Stimulated activated CD4-positive, alpha-beta T cell treated with anti-CD3 and anti-CD28 coated beads, Interleukin-15, amount 100 ng/mL, for 48 hours (primary cell): ENCODE data around the gene SSBP2.
"Not testable (repeated sequence)": the region's sequence is repeated elsewhere in the genome, so short reads cannot be mapped to it uniquely, and the experiment has no call there.

Experiments used
- DNase-seq, 2 donors: peaks; one replicate each; pipeline ENCODE4 v3.0.0-alpha.2; 2020; ENCODE audit warnings: low read depth in 2 of 2

Gene SSBP2

GRCh38 chr5:81660624-81661023 lies 90.3 kb downstream of the SSBP2 start:
- DNase-seq: not testable (repeated sequence)

DNA sequence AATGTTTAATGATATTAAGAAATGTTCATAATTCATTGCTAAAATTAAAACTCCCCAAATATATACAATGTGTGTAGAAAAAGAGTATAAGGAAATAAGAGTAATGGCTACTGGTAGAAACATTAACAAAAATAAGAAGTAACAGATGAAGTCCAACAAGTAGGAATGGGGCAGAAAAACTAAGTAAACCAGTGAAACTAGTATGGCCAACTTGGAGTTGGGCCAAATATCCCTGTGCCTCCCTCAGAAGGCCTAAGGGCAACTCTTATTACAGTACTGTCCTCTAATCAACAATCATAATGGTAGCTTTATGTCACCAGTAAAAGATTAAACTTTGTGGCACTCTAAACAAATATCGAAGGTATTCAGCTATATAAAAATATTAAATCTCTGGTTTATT lies 93.5 kb downstream of the SSBP2 start:
- DNase-seq: no peak

DNA sequence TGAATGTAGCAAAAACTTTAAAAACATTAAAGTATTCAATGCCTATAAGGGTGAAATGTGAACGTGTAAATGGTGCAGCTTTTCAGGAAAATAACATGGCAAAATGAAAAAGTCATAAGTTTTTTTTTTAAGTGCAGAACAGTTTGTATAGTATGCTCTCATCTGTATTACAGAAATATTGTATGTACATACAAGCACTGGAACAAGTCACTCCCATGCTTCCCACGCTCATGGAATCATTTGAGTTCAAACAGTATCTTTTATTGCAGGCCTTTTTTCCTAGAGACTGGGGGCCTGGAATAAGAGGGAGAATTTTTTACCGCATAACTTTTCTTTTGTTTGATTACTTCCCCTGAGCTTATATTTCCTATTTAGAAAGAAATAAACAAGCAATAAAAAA lies 94.1 kb downstream of the SSBP2 start:
- DNase-seq: no peak

GRCh38 chr5:81650987-81651386 lies 99.9 kb downstream of the SSBP2 start:
- no peak for DNase-seq

- no peak for DNase-seq
Observed at GRCh38 chr5:81646469-81646995, 104.4 kb downstream of the SSBP2 start.

- DNase-seq: no peak
Observed at GRCh38 chr5:81642210-81642609, 108.7 kb downstream of the SSBP2 start.

- DNase-seq: no peak
Observed at GRCh38 chr5:81639556-81639955, 111.3 kb downstream of the SSBP2 start.

GRCh38 chr5:81638471-81638870 lies 112.4 kb downstream of the SSBP2 start:
- no peak for DNase-seq

DNA sequence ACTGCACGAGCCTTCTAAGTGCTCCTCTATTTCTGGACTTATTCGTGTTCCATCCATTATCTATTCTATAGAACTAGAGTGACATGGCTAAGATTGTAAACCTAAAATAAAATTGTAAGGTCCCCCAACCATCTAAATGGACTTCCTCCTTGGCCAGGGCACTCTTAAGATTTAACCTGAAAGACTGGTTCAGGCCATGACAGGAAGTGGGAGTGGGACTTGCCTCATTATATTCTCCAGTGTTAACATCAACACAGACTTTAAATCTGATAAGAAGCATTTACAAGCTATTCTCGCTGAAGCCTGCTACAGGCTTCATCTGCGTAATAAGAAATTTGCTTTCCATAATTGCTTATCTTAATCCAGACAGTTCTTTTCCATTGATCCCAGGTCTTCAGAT lies 117.0 kb downstream of the SSBP2 start:
- no peak for DNase-seq

DNA sequence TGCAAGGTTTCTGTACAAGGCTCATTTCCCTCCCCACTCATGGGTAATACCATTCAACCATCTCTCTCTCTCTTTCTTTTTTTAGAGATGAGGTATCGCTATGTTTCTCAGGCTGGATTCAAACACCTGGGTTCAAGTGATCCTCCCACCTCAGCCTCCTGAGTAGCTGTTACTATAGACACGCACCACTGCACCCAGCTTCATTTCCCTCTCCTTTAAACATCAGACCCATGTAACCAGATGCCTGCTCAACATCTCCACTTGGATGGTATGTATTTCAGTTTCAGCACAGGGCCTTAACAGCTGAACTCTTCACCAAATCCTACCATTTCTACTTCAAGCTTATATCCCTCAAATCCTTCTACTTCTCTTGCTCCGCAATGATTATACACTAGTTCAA lies 117.4 kb downstream of the SSBP2 start:
- DNase-seq: no peak

DNA sequence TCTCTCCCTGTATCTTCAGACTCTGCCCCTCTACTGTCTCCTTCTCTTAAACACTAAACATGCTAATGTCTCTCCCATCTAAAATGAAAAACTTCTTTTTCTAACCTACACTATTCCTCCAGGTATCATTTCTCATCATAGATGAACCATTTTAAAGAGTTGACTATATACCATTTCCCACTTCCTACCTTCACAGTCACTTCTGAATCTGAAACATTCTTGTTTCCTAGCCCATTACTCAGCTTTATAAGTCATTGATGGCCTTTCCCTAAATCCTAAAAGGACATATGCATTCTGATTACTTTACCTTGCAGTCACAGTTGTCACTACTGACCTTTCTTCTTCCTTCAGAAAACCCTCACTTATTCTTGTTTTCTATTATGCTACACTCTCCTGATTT lies 118.2 kb downstream of the SSBP2 start:
- no peak for DNase-seq

- no peak for DNase-seq
Observed at GRCh38 chr5:81631621-81632020, 119.3 kb downstream of the SSBP2 start.

DNA sequence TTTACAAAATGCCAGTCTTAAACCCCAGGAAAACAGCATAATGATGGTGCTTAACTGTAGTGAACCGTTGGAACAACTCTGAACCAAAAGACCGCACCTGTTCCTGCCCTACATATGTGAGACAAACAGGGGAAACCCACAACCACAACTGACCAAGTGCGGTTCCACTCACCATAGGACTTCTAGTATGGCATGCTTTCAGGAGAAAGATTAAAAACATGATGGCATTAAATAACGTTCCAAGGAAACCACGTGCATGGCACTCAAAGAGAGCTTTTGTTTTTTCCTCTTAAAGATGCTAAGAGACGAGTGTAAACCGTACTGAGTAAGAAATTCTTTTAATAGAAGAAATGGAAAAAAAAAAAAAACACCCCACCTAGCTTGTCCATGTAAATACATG lies 119.8 kb downstream of the SSBP2 start:
- DNase-seq: no peak

- no peak for DNase-seq
Observed at GRCh38 chr5:81630684-81631083, 120.2 kb downstream of the SSBP2 start.

DNA sequence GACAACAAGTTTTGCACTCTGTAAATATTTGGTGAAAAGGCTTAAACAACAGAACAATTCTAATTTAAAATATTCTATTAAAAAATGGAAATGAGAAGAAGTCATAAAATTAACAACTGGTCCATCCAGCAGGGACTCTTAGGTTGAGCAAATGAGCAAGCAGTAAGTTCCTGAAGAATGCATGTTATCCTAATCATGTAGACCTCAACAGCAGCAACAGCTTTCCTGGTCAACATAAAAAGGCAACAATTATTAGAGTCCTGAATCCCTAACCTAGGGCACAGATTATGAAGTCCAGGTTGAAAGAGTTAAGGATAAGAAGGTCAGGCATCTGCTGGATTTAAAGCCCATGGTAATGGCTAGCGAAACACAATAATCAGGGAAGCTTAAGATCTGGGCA lies 120.9 kb downstream of the SSBP2 start:
- no peak for DNase-seq

- not testable (repeated sequence) for DNase-seq
Observed at GRCh38 chr5:81628061-81628460, 122.8 kb downstream of the SSBP2 start.

- DNase-seq: no peak
Observed at GRCh38 chr5:81626524-81626923, 124.4 kb downstream of the SSBP2 start.

DNA sequence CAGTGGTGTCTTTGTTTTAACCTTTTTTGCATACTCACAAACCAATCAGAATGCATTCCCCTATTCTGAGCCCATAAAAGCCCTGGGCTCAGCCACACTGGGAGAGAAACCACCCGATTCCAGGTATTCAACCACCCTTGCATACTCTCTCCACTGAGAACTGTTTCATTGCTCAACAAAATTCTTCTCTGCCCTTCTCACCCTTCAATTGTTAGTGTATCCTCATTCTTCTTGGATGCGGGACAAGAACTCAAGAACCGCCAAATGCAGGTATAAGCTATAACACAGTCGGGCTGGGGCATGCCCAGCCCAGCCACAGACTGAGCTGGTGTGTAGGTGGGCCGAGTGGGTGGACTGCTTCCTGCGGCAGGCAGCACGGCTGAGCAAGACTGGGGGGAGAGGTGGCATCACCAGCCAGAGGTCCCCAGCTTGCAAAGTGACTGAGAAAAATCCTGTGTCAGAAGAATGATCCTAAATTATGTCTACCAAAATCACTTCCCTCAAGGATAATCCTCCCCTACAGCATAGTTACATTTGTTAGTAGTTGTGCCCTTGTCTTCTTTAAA lies 141.0 kb downstream of the SSBP2 start:
- DNase-seq: no peak

DNA sequence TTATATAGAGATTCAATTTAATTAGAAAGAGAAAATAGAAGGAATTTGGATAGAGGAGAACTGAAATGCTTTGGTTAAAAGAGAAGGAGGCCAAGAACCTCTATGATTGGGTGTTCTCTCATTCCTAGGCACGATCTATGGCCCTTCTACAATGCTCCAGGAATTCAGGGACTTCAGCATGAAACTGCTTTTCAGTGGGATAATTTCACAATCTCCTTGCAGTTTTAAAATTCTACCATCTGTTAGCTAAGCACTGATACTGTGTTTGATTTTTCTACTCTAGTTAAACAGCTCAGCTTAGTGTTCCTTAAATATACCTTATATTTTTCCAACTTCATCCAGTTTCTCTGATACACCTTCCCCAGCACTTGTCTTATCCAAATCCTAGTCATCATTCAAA lies 141.9 kb downstream of the SSBP2 start:
- DNase-seq: no peak

GRCh38 chr5:81607693-81608092 lies 143.2 kb downstream of the SSBP2 start:
- no peak for DNase-seq

DNA sequence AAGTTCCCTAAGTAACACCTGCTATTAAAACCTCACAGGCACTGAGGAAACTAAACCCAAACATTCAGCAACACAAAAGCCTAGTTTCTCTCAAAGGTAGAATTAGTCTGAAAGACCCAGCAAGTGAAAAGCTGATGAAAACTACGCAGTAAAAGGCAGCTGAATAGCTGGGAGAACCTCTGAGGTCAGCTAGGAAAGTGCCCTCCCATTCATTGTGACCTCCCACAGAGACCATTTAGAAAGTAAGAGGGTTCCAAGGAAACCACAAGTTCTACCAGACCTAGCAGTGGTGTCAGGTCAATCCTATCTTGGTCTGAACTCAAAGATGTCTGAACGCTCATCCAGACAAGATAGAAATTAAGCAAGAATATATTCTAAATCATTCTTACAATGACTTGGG lies 144.7 kb downstream of the SSBP2 start:
- DNase-seq: no peak

- DNase-seq: no peak
Observed at GRCh38 chr5:81605299-81605698, 145.6 kb downstream of the SSBP2 start.

DNA sequence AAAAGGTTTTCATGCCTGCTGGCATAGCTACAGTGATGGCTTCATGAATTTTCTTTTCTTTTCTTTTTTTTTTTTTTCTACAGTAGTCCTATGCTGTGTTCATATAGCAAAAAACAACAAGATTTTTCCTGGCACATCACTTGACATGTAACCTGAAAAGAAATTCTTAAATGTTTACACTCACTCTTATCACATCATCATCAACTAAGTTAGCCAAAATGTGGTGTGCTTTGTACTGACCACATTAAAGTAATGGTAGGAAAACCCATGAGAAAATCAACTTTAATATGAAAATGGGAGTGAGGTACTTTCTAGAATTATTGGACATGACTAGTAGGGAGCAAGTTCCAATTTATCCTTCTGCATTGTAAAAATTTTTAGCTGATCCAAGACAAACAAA lies 146.7 kb downstream of the SSBP2 start:
- no peak for DNase-seq

DNA sequence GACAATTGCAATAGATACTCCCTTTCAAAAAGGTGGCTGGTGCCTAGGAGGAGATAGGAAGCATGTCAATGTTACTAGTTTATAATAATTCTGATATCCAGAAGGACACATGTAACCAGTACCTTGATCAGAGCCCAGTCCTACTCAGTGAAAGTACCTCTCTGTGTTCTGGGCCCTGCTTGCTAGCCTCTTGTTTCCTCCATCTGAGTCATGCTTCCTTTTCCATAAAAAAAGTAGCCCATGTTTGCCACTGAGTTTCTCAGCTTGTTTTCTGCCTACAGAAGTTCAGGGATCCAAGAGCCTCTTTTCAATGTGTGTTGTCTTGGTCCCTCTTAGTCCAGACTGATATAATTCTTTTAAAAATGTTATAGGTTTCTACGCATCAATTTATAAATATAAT lies 149.0 kb downstream of the SSBP2 start:
- DNase-seq: no peak
